Kidney glomerular epithelial cell (primary cell): ENCODE measurements around the gene CYB5R4.

ENCODE experiments used
- DNase-seq: peaks from one replicate; lab custom pipeline; 2025; lab: John Stamatoyannopoulos, UW

The CYB5R4 gene

DNA sequence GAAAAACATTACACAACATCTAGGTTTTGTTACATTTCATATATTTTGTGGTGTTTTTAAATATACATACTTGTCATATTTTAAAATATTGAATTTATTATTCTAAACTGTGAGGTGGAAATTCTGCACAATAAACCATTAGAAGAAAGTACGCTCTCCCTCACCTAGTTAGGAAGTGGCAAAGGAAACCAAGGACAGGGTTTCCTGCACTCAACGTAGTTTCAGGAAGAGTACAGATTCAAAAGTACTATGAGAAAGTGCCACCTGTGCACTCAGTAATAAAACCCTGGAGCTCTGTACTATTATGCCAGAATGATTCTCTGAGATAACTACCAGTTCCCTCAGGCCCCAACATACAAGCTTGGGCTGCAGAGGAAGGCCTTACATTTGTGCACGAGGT is 119.5 kb downstream of the CYB5R4 start:
- DNase-seq, result no peak

GRCh38 chr6:83984411-83984810 is 124.9 kb downstream of the CYB5R4 start:
- DNase-seq, result no peak

- no peak for DNase-seq
These were observed 125.8 kb downstream of the CYB5R4 start for GRCh38 chr6:83985308-83985713.

DNA sequence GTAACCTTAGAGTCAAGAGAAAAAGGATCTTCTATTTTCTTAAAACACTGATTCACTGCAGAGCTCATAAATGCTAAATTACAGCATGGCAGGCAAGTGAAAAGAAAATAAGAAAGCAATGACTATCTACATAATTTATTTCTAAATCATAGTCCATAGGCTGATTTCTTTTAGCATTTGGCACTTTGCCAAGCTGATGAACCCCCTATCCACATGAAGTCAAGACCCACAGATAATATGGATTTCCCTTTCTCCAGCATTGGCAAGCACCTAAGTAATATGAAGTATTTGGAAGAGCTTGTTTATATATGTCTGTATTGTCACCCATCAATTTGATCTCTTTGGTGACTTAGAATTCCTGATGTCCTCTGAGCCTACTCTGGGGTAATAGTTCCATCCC is 126.2 kb downstream of the CYB5R4 start:
- DNase-seq, result no peak

DNA sequence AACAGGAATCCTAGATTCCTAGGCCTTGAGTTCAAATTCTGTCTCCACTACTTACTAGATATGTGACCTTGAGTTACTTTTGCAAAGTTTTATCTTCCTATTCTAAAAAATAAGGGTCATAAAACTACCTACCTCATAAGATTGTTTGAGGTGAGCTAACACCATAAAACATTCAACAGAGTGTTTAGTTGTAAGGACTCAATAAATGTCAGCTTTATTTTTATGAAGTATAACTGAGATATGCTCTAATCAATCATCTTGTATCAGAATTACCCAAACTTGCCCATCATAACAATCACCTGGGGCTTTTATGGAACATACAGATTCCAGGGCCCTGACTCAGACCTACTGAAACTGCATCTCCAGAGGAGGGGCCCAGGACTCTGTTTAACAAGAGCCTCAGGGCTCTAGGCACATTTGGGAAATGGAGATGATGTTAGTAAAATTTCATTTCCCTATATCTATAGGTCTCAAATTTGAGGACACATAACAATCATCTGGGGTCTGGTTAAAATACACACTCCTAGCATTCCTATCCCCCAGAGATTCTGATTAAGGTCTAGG is 138.6 kb downstream of the CYB5R4 start:
- no peak for DNase-seq

DNA sequence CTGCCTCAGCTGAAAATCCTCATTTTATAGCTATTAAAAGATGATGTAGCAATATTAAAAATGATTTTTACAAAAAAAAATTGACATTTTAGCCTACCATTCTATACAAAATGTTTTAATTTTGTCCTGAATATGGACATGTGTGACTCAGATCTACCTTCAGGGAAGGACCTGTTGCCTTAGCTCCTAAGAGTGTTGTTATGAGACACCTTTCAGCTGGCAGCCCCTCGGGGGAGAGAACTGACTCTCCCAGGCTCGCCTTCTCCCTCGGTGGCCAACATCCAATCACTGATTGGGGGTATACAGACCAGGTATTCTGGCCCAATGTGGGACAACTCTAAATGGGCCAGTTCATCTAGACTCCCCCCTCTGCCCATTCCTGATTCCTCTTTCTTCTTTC is 141.6 kb downstream of the CYB5R4 start:
- DNase-seq, result no peak

GRCh38 chr6:84002226-84002625 is 142.7 kb downstream of the CYB5R4 start:
- no peak for DNase-seq

GRCh38 chr6:84003131-84003530 is 143.6 kb downstream of the CYB5R4 start:
- no peak for DNase-seq

DNA sequence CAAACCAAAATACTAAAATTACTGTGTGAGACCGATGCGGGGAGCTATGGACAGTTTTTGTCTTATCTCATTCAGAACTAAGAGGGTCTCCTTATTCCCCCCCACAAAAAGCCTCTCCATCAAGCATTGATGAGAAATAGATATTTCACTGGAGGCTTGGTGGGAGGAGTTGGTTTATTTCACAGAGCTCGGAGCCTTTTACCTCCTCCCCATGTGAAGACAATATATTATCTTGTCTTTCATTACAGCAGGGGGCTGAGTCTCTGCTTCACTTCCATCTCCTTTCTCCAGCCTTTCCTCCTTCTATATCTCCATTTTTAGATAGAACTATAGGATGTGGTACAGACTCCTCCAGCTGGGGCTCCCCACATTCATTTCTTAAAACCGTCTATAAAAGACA is 144.2 kb downstream of the CYB5R4 start:
- no peak for DNase-seq

GRCh38 chr6:84007871-84008270 is 148.4 kb downstream of the CYB5R4 start:
- DNase-seq, result no peak

- no peak for DNase-seq
These were observed 153.9 kb downstream of the CYB5R4 start for GRCh38 chr6:84013354-84013753.

- no peak for DNase-seq
These were observed 154.4 kb downstream of the CYB5R4 start for GRCh38 chr6:84013931-84014330.

DNA sequence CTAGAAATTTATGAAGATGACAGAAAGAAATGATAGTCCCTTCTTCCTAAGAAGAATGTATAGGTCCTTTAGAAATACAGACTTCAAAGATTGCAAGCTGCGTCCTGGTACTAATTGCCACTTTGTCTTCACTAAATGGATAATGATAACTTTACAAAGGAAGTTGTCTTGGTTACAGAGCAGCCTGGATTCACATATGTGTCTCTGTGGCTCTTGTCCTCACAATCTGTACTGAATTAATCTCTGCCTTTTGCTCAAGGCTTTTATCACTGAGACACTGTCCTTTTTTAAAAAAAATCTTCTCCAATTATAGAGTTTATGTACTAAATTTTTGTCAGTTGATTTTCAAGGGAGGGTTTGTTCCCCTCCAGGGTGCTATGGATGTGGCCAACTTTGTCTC is 156.5 kb downstream of the CYB5R4 start:
- no peak for DNase-seq
